SU-DHL-6 (cell line): ENCODE data around the gene RUVBL1.

ENCODE experiments used
- H2AFZ ChIP-seq: fragments of 200-600 bp; sonication (generic); 2 replicates; pipeline ENCODE4 v1.6.1; 2014; ENCODE audit warnings: low read depth, mild to moderate bottlenecking, moderate library complexity, mixed read lengths, antibody characterized with exemption, low read length; ENCODE audit not compliant: severe bottlenecking
- H3F3A ChIP-seq: fragments of 200-600 bp; shearing (Covaris generic); 2 replicates; pipeline ENCODE4 v1.6.0; 2016; ENCODE audit warnings: antibody characterized with exemption, mild to moderate bottlenecking; ENCODE audit not compliant: insufficient read depth
- H3K27ac ChIP-seq: fragments of 200-600 bp; sonication (generic); 2 replicates; pipeline ENCODE4 v1.5.1; 2016; ENCODE audit warnings: low read depth, mild to moderate bottlenecking, low read length, moderate library complexity, mixed read lengths
- H3K27me3 ChIP-seq: fragments of 200-600 bp; sonication (generic), shearing (Covaris generic); 2 replicates; pipeline ENCODE4 v1.6.0; 2014; ENCODE audit warnings: mild to moderate bottlenecking, low read length
- H3K36me3 ChIP-seq: fragments of 200-600 bp; sonication (generic); 2 replicates; pipeline ENCODE4 v1.6.1; 2014; ENCODE audit warnings: mild to moderate bottlenecking, low read length, mixed read lengths
- H3K4me2 ChIP-seq: fragments of 300-600, 200-600 bp; shearing (Covaris generic), sonication (generic); 2 replicates; pipeline ENCODE4 v1.6.0; 2014; ENCODE audit warnings: low read length, low read depth, mild to moderate bottlenecking; ENCODE audit not compliant: poor library complexity, severe bottlenecking
- H3K4me3 ChIP-seq: fragments of 200-600 bp; sonication (generic); 2 replicates; pipeline ENCODE4 v1.5.1; 2014; ENCODE audit warnings: antibody characterized with exemption, low read length, mild to moderate bottlenecking, mixed read lengths; ENCODE audit not compliant: insufficient read depth, poor library complexity, severe bottlenecking
- H3K79me2 ChIP-seq: fragments of 200-600 bp; sonication (generic); 2 replicates; pipeline ENCODE4 v1.6.1; 2014; ENCODE audit warnings: mild to moderate bottlenecking, low read length, moderate library complexity; ENCODE audit not compliant: insufficient read depth
- H3K9ac ChIP-seq: fragments of 200-600 bp; sonication (generic); 2 replicates; pipeline ENCODE4 v1.7.0; 2014; ENCODE audit warnings: mild to moderate bottlenecking, low read length
- H3K9me2 ChIP-seq: fragments of 200-600 bp; sonication (generic); replicated peaks from 2 replicates; pipeline ENCODE4 v1.6.1; 2014; ENCODE audit warnings: low read length; ENCODE audit not compliant: insufficient read depth
- H3K9me3 ChIP-seq: fragments of 200-600 bp; sonication (generic); 2 replicates; pipeline ENCODE4 v1.6.1; 2014; ENCODE audit warnings: low read length, mixed read lengths; ENCODE audit not compliant: insufficient read depth
- H4K20me1 ChIP-seq: fragments of 200-600 bp; sonication (generic); 2 replicates; pipeline ENCODE4 v1.6.1; 2014; ENCODE audit warnings: low read depth, mild to moderate bottlenecking, antibody characterized with exemption, low read length, moderate library complexity, mixed read lengths
- EZH2phosphoT487 ChIP-seq: fragments of 200-600 bp; sonication (generic), shearing (Covaris generic); conservative IDR thresholded peaks from 2 replicates; pipeline ENCODE4 v1.6.1; 2018; ENCODE audit warnings: mild to moderate bottlenecking, antibody characterized with exemption, low read length, moderate library complexity, mixed read lengths
- TF ChIP-seq, protein P1 (sequence below): fragments of 200-600 bp; sonication (generic); IDR thresholded peaks from one replicate; pipeline ENCODE4 v1.5.1; 2017; ENCODE audit warnings: antibody characterized with exemption, mild to moderate bottlenecking, low read length, moderate library complexity; ENCODE audit not compliant: insufficient read depth, poor library complexity, severe bottlenecking

Gene RUVBL1

DNA sequence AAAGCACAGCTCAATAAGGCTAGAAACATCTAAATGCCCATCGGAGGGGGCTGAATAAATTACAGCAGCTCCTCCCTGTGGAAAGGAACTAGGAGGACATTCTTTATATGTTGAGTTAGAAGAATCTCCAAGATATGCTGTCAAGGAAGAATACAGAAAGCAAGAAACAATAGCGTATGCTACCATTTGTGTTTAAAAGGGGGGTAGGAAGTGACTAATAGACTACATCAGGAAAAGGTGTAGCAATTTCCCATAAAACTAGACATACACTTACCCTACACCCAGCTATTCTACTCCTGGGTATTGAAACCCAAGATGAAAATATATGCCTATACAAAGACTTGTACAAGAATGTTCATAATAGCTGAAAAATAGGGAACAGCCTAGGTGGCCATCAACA is 49.8 kb downstream of the RUVBL1 start:
- H3K36me3 ChIP-seq: no peaks in the 10 kb centered on the region; the same call in 1 of the 2 replicates
- H3F3A ChIP-seq: peaks cover 4% of the 10 kb centered on the region; the same call in 1 of the 2 replicates
- no peaks in the 10 kb centered on the region for H3K27me3 ChIP-seq
- no peaks in the 10 kb centered on the region for H3K9me2 ChIP-seq
- no peaks in the 10 kb centered on the region for H3K79me2 ChIP-seq
- no peaks in the 10 kb centered on the region for H3K9me3 ChIP-seq
- H2AFZ ChIP-seq: no peak overlapping the region
- H3K27ac ChIP-seq: no peak overlapping the region
- no peak for TF ChIP-seq EZH2phosphoT487
- TF ChIP-seq, protein P1, sequence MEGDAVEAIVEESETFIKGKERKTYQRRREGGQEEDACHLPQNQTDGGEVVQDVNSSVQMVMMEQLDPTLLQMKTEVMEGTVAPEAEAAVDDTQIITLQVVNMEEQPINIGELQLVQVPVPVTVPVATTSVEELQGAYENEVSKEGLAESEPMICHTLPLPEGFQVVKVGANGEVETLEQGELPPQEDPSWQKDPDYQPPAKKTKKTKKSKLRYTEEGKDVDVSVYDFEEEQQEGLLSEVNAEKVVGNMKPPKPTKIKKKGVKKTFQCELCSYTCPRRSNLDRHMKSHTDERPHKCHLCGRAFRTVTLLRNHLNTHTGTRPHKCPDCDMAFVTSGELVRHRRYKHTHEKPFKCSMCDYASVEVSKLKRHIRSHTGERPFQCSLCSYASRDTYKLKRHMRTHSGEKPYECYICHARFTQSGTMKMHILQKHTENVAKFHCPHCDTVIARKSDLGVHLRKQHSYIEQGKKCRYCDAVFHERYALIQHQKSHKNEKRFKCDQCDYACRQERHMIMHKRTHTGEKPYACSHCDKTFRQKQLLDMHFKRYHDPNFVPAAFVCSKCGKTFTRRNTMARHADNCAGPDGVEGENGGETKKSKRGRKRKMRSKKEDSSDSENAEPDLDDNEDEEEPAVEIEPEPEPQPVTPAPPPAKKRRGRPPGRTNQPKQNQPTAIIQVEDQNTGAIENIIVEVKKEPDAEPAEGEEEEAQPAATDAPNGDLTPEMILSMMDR: no peak
- H4K20me1 ChIP-seq: no peaks in the 10 kb centered on the region; the same call in 1 of the 2 replicates
- H3K9ac ChIP-seq: no peak overlapping the region
- no peak overlapping the region for H3K4me3 ChIP-seq
- H3K4me2 ChIP-seq: no peak overlapping the region

DNA sequence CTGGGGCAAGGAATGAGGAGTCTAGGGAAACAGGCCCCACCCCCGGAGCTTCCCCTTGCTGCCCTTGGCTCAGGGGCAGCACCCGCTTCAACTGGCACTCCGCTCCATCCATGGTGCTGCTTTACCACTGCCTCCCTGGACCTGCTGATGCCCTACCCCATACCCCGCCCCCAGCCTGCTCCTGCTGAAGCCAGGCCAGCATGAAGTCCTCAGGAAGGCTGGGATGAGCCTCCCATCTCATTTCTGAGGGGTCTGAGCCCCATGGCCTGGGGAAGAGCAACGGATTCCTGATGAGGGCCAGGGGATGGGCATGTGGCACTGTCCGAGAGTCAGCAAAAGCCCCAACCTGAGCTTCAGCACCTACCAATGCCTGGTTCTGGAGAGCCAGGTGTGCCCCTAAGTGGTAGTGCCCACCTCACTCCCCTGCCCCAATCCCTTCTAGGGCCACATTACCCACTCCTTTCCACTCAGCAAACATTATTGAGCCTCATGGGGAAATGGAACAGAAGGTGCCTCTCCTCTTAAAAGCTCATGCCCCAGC is 50.4 kb downstream of the RUVBL1 start:
- H3K9me3 ChIP-seq: no peaks in the 10 kb centered on the region
- TF ChIP-seq EZH2phosphoT487: no peak
- TF ChIP-seq, protein P1: no peak
- no peak overlapping the region for H3K27ac ChIP-seq
- H3F3A ChIP-seq: peaks cover 4% of the 10 kb centered on the region; the same call in 1 of the 2 replicates
- no peaks in the 10 kb centered on the region for H3K9me2 ChIP-seq
- no peak overlapping the region for H3K4me3 ChIP-seq
- no peak overlapping the region for H3K9ac ChIP-seq
- H4K20me1 ChIP-seq: no peaks in the 10 kb centered on the region; the same call in 1 of the 2 replicates
- no peak overlapping the region for H3K4me2 ChIP-seq
- no peak overlapping the region for H2AFZ ChIP-seq
- H3K79me2 ChIP-seq: no peaks in the 10 kb centered on the region
- H3K36me3 ChIP-seq: no peaks in the 10 kb centered on the region; the same call in none of the 2 replicates
- no peaks in the 10 kb centered on the region for H3K27me3 ChIP-seq

DNA sequence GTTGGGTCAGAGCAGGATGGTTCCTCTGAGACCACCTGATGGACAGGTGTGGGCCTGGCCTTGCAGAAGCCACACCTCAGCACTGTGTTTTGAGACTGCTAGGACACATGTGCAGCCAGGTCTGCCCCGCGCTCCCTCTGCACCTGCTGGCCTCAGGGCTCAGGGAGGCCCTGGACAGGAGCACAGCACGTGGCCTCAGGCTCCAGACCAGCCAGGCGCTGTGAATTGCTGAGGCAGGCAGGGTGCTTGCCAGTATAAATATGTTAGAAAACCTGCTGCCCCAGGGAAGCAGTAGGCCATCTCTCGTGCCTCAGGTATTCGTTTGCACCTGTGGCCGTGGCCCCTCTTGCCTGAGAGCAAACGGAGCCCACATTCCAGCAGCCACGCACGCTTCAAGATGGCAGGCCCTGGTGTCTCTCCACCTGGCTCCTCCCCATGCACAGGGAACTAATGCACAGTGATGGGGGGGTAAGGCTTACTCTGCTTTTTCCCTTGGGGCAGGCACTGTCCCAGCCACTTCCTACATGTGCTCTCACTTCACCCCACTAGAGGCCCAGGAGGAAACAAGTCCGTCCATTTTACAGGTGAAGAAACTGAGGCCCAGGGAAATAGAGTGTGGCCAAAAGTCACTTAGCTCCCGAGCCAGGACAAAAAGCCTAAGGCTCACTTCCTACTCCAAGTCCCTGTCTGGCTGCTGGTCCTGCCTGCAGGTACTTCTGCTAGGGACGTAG is 51.0 kb downstream of the RUVBL1 start:
- H2AFZ ChIP-seq: no peak overlapping the region
- peaks cover 2% of the 10 kb centered on the region for H3K36me3 ChIP-seq
- TF ChIP-seq EZH2phosphoT487: no peak
- H3K4me2 ChIP-seq: no peak overlapping the region
- H3K27me3 ChIP-seq: no peaks in the 10 kb centered on the region
- H3K9me2 ChIP-seq: no peaks in the 10 kb centered on the region
- H3K9me3 ChIP-seq: no peaks in the 10 kb centered on the region
- no peak overlapping the region for H3K27ac ChIP-seq
- no peaks in the 10 kb centered on the region; the same call in 1 of the 2 replicates for H4K20me1 ChIP-seq
- no peaks in the 10 kb centered on the region for H3K79me2 ChIP-seq
- peaks cover 4% of the 10 kb centered on the region; the same call in 1 of the 2 replicates for H3F3A ChIP-seq
- no peak overlapping the region for H3K9ac ChIP-seq
- no peak overlapping the region for H3K4me3 ChIP-seq
